Activated naive CD4-positive, alpha-beta T cell treated with anti-CD3 and anti-CD28 coated beads, Interleukin-2, amount 50 U/mL, for 72 hours (primary cell): ENCODE results near the gene AFAP1. TPM values are rescaled to one million over a fixed set of nuclear protein-coding genes. Genes with fewer than 3 reads are reported as not detected.

ENCODE experiments used
- ATAC-seq, 2 donors: fragments of 150-1000 bp; cut with Tn5 transposase; 2 replicates each; pipeline ENCODE4 v1.10.0; 2021; ENCODE audit warnings: mild to moderate bottlenecking in 2 of 2, moderate library complexity in 2 of 2
- DNase-seq, 2 donors: peaks; one replicate each; pipeline ENCODE4 v3.0.0; 2021 to 2022; ENCODE audit warnings: low spot score in 2 of 2
- H3K27ac Mint-ChIP-seq, 2 donors: one replicate each; pipeline ENCODE4 v1.8.0; 2022; ENCODE audit warnings: mild to moderate bottlenecking in 2 of 2, mixed read lengths in 2 of 2
- H3K36me3 Mint-ChIP-seq, 2 donors: one replicate each; pipeline ENCODE4 v1.8.0; 2022; ENCODE audit warnings: mixed read lengths in 2 of 2
- H3K9me3 Mint-ChIP-seq, 2 donors: one replicate each; pipeline ENCODE4 v1.8.0; 2022; ENCODE audit warnings: mixed read lengths in 2 of 2
- total RNA-seq, 2 donors: library from RNA; stranded (reverse); gene quantifications; one replicate each; pipeline ENCODE4 v1.2.3, GENCODE V29; 2022

Gene AFAP1
- total RNA-seq, 2 donors from 2014 or later: 10.2 to 41.9 TPM

DNA sequence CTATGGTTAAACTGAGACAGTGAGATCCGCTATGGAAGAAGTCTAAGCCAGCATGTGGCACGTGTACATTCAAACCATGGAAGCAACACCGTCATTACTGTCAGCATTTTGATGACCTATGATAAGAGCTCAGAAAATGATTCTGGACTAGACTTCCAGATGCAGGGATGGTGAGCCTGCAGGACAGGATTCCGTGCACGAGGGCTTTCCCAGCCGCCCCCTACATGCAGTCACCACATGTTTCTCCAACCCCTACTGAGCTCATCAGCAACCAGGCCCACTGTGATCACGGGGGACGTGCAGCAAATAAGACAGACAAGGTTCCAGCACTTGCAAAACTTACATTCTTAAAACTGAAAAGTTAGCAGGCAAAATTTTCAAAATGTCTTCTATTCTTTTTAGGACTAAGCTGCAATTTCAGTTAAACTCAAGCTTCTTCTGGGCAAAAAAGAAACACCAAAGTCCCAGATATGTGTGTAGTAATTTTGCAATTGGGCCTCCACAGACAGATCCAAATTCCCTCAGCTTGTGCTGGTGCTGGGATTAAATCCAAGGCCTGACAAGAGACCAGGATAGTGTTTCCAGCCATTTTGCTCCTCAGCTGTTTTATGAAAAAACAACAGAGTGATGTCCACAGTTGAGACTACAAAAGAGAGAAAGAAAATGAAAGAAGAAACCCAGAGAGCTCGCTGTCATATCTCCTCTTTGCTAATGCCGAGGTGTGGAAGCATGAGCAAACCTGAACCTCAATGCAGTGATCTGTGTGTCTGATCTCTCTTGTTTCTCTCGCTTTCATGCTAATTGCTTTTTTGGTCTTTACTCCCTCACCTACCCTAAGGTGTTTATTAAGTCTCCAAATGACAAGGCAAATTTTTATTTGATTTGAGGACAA, 118.2 kb downstream of the AFAP1 start:
- DNase-seq (no peak), ATAC-seq (peak in 1 of 2 donors; percentile 47)
- no peaks in the 10 kb centered on the region for H3K9me3 Mint-ChIP-seq
- no peak overlapping the region for H3K27ac Mint-ChIP-seq
- H3K36me3 Mint-ChIP-seq: peaks cover 5 to 34% of the 10 kb centered on the region in 2 donors

- H3K9me3 Mint-ChIP-seq: no peaks in the 10 kb centered on the region
- peaks cover 0 to 21% of the 10 kb centered on the region in 2 donors for H3K36me3 Mint-ChIP-seq
- peak overlapping the region; percentile 34 to 85 for H3K27ac Mint-ChIP-seq
- DNase-seq (no peak), ATAC-seq (no peak)
Observed at GRCh38 chr4:7820031-7820818, 119.4 kb downstream of the AFAP1 start.

GRCh38 chr4:7819446-7819845, 120.2 kb downstream of the AFAP1 start:
- ATAC-seq (no peak), DNase-seq (no peak)
- Mint-ChIP-seq H3K9me3 (no peaks in the 10 kb centered on the region), H3K27ac (peak overlapping the region in 1 of 2 donors; percentile 85), H3K36me3 (peaks cover 1 to 25% of the 10 kb centered on the region in 2 donors)

GRCh38 chr4:7818399-7818911, 121.2 kb downstream of the AFAP1 start:
- Mint-ChIP-seq H3K27ac (no peak overlapping the region), H3K9me3 (no peaks in the 10 kb centered on the region), H3K36me3 (peaks cover 4 to 25% of the 10 kb centered on the region in 2 donors)
- ATAC-seq (no peak), DNase-seq (no peak)

DNA sequence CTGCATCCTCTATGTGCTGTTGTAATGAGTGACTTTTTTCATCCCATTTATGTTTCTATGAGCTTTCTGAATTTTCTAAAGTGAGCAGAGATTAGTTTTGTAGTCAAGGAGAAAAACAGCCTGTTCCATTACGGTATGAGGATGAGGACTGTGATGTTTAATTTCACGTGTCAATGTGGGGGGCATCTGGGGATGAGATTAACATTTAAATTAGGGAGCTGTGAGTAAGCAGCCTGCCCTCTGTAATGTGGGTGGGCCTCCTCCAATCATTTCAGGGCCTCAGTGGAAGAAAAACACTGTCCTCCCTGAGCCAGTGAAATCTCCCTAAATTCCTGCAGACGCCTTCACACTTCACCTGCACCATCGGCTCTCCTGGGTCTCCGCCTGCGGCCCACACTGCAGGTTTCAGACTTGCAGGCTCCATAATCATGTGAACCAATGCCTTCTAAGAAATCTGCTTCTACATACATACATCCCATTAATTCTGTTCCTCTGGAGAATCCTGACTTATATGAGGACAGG, 121.7 kb downstream of the AFAP1 start:
- peaks cover 4 to 20% of the 10 kb centered on the region in 2 donors for H3K36me3 Mint-ChIP-seq
- ATAC-seq (no peak), DNase-seq (no peak)
- no peaks in the 10 kb centered on the region for H3K9me3 Mint-ChIP-seq
- no peak overlapping the region for H3K27ac Mint-ChIP-seq

DNA sequence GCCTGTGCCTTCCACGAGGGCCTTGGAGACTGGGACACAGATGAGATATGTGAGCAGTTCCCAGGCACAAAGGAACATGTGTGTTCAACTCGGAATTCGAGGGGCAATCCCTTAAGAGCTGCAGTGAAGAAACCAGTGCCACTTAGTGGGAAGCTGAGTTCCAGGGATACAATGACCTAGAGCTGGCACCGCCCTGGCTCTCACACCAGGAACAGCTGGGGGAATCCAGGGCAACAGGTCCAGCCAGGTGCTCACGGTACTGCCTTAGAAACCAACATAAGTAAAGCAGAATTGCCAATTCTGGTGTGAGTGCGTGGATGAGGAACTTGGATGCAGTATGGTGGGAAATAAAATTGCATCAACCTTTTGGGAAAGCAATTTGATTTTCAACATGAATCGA, 122.9 kb downstream of the AFAP1 start:
- DNase-seq: no peak
- H3K9me3 Mint-ChIP-seq: no peaks in the 10 kb centered on the region
- ATAC-seq: no peak
- peak overlapping the region in 1 of 2 donors; percentile 78 for H3K27ac Mint-ChIP-seq
- peaks cover 4 to 18% of the 10 kb centered on the region in 2 donors for H3K36me3 Mint-ChIP-seq

DNA sequence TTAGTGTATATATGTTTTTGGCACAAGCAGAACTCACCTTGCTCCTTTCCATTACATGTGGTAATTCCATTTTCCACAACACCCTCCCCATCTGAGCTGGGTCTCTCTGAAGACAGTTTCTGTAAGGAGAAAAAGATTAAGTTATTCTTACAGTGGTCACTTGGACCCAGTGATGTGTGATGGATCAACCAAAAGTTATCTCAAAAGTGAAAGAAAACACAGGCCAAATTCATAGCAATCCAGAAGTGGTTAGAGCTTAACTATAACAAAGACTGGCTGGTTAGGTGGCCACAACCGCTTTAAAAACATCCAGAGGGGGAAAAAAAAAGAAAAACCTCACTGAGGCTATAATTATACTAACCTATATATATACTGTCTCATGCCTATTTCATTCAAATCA, 123.7 kb downstream of the AFAP1 start:
- H3K36me3 Mint-ChIP-seq: peaks cover 4 to 18% of the 10 kb centered on the region in 2 donors
- H3K27ac Mint-ChIP-seq: no peak overlapping the region

DNA sequence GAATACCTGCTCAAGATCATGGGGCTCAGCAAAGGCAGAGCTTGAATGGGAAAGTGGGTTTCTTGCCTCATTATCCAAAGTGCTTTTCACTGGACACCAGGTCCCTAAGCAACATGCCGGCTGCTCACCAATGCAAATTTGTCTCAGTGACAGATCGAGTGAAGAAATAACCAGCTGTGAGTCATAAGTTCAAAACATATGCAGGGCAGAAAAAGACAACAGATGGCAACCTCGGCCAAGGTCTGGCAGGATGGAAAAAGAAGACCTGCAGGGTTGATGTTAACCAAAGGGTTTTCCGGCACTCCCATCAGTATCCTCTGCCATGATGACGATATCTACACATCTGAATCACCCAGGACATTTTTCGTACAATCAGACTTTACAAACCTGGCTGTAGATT, 124.1 kb downstream of the AFAP1 start:
- DNase-seq: no peak
- ATAC-seq: no peak
- Mint-ChIP-seq H3K9me3 (no peaks in the 10 kb centered on the region), H3K36me3 (peaks cover 4 to 18% of the 10 kb centered on the region in 2 donors), H3K27ac (no peak overlapping the region)

More for the DNA sequence above, 123.7 kb downstream of the AFAP1 start:
- H3K9me3 Mint-ChIP-seq: no peaks in the 10 kb centered on the region
- no peak for ATAC-seq
- no peak for DNase-seq

DNA sequence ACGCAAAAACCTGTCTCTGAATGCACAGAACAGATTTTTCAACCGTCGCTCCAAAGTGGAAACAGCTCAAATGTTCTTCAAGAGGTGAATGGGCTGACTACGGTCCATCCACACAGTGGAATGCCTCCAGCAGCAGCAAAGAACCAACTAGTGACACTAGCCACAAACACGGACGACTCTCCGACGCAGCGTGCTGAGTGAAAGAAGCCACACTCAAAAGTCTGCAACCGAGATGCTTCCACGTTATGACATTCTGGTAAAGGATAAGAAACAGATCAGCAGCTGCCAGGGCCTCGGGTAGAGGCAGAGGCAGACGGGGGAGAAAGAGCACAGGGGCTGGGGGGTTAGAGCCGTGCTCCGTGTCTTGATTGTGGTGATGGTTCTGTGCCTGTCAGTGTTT, 125.2 kb downstream of the AFAP1 start:
- H3K27ac Mint-ChIP-seq: no peak overlapping the region
- ATAC-seq (no peak), DNase-seq (no peak)
- H3K9me3 Mint-ChIP-seq: no peaks in the 10 kb centered on the region
- H3K36me3 Mint-ChIP-seq: peaks cover 4 to 19% of the 10 kb centered on the region in 2 donors

- Mint-ChIP-seq H3K27ac (peak overlapping the region; percentile 26 to 76), H3K9me3 (no peaks in the 10 kb centered on the region), H3K36me3 (peaks cover 4 to 23% of the 10 kb centered on the region in 2 donors)
- DNase-seq (no peak), ATAC-seq (peak; percentile 70 to 79)
Observed at GRCh38 chr4:7813674-7814073, 126.0 kb downstream of the AFAP1 start.

GRCh38 chr4:7812921-7813320, 126.7 kb downstream of the AFAP1 start:
- H3K36me3 Mint-ChIP-seq: peaks cover 4 to 22% of the 10 kb centered on the region in 2 donors
- no peak for DNase-seq
- peak overlapping the region; percentile 45 to 57 for H3K27ac Mint-ChIP-seq
- ATAC-seq: no peak
- H3K9me3 Mint-ChIP-seq: no peaks in the 10 kb centered on the region

GRCh38 chr4:7812231-7812857, 127.3 kb downstream of the AFAP1 start:
- Mint-ChIP-seq H3K36me3 (peaks cover 4 to 22% of the 10 kb centered on the region in 2 donors), H3K27ac (no peak overlapping the region), H3K9me3 (no peaks in the 10 kb centered on the region)
- no peak for ATAC-seq
- no peak for DNase-seq

- no peaks in the 10 kb centered on the region for H3K9me3 Mint-ChIP-seq
- ATAC-seq (no peak), DNase-seq (no peak)
- H3K27ac Mint-ChIP-seq: peak overlapping the region in 1 of 2 donors; percentile 40
- H3K36me3 Mint-ChIP-seq: peaks cover 4 to 22% of the 10 kb centered on the region in 2 donors
Observed at GRCh38 chr4:7811536-7812191, 128.0 kb downstream of the AFAP1 start.

DNA sequence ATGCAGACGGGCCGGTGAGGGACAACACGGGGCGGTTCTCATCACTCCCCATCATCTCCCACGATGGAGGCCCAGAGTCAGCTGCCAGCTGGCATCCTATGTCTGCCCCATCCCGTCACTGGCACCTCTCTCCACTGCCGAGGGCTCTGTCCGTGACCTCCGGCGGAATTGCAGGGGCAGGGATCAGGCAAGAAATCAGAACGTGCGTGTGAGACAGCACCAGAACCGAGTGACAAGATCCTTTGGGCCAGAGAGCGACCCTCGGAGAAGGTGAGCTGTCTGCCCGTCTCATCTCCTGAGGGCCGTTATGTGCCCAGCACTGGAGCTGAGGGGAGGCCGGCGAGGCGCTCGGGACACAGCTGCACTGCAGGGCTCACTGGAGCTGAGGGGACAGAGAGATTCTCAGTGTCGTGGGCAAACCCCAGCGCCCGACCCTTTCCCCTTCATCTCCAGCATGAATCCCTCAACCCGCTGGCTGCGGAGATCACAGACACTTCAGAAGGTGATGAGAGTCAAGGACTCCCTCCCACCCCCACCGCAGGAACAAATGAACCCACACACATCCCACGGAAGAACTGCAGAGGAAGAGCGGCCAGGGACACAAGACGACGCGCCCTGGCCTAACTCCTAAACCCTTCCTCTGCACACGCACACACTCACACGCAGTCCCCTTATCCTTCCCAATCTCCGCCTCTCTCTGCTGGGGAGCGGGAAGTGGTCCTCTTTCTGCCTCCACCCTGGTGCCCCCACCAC, 128.7 kb downstream of the AFAP1 start:
- Mint-ChIP-seq H3K9me3 (no peaks in the 10 kb centered on the region), H3K36me3 (peaks cover 4 to 22% of the 10 kb centered on the region in 2 donors), H3K27ac (peak overlapping the region in 1 of 2 donors; percentile 40)
- DNase-seq: no peak
- ATAC-seq: no peak

DNA sequence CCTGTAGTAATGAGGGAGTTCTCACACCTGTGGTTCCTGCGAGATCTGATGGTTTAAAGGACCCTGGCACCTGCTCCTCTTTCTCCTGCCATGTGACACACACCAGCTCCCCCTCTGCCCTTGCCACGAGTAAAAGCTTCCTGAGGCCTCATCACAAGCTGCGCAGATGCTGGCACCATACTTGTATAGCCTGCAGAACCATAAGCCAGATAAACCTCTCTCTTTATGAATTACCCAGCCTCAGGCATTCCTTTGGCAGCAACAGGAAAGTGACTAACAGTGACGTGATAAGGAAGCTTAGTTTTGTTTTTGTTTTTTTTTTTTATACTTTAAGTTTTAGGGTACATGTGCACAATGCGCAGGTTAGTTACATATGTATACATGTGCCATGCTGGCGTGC, 130.9 kb downstream of the AFAP1 start:
- ATAC-seq (no peak), DNase-seq (no peak)
- Mint-ChIP-seq H3K27ac (peak overlapping the region in 1 of 2 donors; percentile 30), H3K36me3 (peaks cover 0 to 14% of the 10 kb centered on the region in 2 donors), H3K9me3 (no peaks in the 10 kb centered on the region)
